HG03432 (cell line): ENCODE measurements around the gene SNORC.
"Not testable (repeated sequence)": the region's sequence is repeated elsewhere in the genome, so short reads cannot be mapped to it uniquely, and the experiment has no call there.

ENCODE experiments used
- ATAC-seq: cut with Tn5 transposase; IDR thresholded peaks from one replicate; pipeline ENCODE4 v1.9.1; 2021; ENCODE audit warnings: mild to moderate bottlenecking, moderate library complexity; ENCODE audit not compliant: unreplicated experiment

Gene SNORC

DNA sequence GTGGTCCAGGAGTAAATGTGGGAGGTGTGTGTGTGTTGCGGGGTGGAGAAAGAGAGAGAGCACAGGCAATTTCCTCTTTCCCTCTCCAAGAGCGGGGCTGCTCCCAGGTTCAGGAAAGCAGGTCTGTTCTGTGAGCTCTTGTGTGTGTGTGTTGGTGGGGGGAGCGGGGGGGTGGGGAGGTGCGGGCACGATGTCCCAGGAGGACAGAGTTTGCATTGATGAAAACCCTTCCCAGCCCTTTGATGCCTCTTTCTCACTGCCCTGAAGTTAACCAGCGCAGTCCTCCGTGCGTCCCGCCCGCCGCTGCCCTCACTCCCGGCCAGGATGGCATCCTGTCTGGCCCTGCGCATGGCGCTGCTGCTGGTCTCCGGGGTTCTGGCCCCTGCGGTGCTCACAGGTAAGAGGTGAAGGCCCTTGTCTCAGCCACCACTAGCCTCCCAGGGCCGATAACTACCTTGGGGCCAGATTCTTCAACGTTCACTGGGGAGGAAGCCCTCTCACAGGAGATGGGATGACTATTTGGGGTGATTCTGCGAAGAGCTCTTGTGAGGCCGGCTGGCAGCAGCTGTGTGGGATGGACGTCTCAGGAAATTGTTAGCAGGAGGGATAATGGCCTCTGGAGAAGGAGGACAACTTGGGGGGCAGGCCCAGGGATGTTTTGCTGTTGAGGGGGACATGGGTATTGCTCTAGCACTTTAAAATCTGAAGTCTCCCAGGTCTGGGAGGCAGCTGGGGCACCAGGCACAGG is at the start of gene SNORC:
Gene SNORC (plus strand): TSS at position 247 of the 748 bp plus-strand sequence. CDS start 78 bp downstream, at position 325.
- no peak for ATAC-seq

GRCh38 chr2:232829988-232830387 is 40.1 kb upstream of the SNORC start:
- no peak for ATAC-seq

GRCh38 chr2:232831496-232831895 is 38.6 kb upstream of the SNORC start:
- ATAC-seq = no peak

DNA sequence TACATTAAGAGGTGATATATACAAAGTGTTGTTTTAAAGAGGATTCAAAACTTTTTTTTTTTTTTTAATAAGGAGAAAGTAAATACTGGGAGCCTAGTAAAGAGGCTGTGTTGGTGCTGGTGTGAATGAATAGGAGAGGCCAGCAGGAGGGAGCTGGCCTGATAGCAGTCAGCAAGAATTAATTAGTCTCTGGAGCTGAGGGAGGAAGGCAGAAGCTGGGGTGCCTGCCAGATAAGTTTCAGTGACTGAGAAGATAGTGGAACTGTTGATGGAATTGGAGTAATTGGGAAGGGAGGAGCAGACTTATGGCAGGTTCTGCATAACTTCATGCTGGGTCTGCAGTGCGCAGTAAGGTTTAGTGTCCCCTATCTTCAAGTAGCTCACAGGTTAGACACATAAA is 36.2 kb upstream of the SNORC start:
- ATAC-seq = no peak

GRCh38 chr2:232835687-232836208 is 34.3 kb upstream of the SNORC start:
- no peak for ATAC-seq

DNA sequence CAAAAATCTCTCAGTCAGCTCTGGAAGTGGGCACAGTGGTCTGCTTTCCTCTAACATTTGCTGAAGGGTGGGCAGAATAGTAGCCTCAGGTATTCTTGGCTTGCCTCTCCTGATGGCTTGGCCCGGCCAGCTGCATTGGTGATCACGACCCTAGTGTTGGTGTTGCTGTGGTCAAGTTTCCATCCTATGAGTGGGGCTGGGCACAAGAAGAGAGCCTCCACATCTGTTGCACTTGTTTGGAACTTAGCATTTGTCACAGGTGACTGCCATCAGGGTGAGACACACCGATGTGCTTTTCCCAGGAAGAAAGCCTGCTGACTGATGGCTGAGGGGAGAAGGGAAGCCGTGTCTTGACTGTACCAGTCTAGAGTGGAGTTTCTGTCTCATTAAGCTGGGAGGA is 33.1 kb upstream of the SNORC start:
- ATAC-seq = no peak

DNA sequence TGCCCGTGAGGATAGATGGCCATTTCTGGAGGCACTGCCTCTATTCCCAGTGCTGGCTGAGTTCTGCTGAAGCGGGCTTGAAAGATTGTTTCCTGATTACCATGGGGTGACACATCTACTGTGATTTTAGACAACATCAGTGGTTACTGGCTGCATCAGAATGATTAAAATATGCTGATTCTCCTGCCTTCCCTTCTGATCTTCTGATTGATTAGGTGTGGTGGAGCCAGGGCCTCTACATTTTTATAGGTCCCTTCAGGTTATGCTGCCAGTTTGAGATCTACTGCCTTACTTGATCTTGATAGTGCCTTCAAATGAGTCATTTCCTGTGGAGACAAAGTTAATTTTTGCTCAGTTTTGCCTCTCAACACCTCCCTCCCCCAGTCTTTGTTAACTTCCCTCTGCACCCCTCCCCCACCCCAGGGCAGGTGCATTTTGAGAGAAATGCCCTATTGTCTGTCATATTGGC is 31.6 kb upstream of the SNORC start:
- ATAC-seq = peak; percentile 79

DNA sequence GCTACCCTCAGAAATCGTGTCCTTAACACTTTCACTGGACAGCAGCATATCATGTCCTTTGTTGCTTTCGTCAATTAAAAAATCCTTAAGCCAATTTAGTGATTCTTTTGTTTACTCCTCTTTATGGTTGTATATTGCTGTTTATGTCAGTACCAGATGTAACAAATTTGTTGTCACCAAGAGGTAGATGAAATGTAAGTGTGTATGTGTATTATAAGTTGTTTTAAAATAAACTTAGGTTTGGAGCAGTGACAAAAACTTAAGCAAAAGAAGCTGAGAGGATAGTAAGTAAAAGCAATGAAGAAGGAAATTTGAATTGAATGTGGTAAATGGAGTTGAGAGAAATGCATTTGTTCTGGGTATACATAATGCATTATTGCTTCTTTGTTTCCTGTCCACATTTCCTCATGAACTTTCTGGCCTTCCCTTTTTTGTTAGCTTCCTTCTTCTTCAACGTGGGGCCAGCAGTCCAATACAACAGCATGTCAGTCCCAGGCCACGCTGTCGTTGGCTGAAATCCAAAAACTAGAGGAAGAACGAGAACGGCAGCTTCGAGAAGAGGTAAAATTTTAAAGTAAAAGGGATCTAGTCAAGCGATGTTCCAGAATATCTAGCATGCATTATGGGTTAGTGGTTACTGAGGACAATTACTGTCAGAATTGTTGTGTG is 30.5 kb upstream of the SNORC start:
- no peak for ATAC-seq

DNA sequence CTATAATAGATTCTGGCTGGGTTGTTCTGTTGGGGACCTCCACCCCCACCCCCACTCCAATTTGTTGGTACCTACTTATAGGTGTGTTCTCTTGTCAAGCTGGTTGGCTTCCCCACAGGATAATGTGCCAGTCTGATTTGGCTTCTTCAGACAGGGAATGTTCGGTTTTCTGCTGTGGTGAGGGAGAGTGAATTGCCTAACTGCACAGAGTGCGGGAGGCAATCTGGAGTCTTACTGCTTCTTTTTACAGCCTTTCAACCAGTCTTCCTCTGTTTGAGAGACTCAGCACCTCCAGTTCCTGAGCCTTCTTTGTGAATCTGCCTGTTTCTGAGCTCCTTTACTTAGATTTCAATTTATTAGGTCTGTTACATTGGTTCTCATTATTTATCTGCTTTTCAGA is 27.4 kb upstream of the SNORC start:
- no peak for ATAC-seq

DNA sequence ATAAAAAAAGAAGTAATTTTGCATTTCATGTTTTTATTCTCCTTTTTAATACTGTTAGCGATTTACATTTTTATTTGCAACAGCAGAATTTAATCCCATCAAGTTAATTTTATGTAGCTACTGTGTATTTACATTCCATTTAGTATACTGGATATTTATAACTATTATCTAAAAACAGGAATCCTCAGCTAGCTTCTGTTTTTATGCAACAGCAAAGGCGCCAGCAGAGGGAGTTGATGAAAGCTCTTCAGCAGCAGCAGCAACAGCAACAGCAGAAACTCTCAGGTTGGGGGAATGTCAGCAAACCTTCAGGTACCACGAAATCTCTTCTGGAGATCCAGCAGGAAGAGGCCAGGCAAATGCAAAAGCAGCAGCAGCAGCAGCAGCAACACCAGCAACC is 26.2 kb upstream of the SNORC start:
- no peak for ATAC-seq

GRCh38 chr2:232846055-232846454 is 24.0 kb upstream of the SNORC start:
- no peak for ATAC-seq

DNA sequence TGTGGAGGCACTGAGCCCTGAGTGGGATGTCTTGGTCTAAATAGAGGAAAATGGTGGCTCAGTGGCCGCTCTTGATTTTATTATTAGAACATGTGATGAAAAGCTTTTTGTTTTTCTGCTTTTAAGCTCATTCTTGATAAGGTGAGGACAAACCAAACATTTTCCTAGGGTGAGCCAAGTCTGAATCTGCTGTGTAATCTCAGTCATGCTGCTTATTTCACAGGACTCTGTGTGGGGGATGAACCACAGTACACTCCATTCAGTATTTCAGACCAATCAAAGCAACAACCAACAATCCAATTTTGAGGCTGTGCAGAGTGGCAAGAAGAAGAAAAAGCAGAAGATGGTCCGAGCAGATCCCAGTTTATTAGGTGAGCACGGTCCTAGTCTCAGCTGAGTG is 20.0 kb upstream of the SNORC start:
- no peak for ATAC-seq

GRCh38 chr2:232852081-232852480 is 18.0 kb upstream of the SNORC start:
- not testable (repeated sequence) for ATAC-seq

DNA sequence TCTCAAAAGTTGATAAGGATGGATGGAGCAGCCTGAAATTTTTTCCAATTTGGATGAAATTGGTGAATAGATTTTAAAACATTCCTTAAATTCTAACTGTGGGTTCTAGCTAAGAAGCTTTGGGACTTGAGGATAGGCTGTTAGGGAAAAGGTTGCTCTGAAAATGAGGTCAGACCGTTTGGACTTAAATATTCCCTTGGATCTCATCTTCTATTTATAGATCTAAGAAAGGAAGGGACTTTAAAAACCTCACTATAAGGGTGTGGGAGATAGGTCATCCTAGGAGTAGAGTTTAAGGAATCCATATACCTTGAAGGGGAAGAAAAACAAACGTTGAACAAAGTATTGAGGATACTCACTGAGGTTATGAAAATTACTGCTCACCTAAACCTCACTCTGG is 17.4 kb upstream of the SNORC start:
- no peak for ATAC-seq

GRCh38 chr2:232854082-232854481 is 16.0 kb upstream of the SNORC start:
- no peak for ATAC-seq

- no peak for ATAC-seq
These were observed 12.9 kb upstream of the SNORC start for GRCh38 chr2:232857158-232857563.

GRCh38 chr2:232859385-232859916 is 10.6 kb upstream of the SNORC start:
- ATAC-seq = no peak

GRCh38 chr2:232860593-232861241 is 9.3 kb upstream of the SNORC start:
- no peak for ATAC-seq

DNA sequence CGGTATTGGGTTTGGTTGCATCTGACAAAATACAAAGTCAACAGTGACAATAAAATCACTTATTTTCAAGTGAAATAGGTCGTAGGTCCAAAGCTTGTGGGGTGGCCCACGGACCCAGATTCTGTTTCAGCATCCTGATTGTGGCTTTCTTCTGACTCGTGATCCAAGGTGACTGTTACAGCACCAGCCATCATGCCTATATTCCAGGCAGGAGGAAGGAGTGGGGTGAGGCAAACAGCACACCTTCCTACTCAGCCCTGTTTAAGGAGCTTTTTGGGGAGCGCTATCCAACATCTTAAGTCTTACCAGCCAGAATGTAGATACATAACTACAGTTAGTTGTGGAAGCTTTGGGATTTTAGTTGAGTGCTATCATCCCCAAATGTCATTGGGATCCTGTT is 8.7 kb upstream of the SNORC start:
- ATAC-seq = no peak

GRCh38 chr2:232863996-232864395 is 6.1 kb upstream of the SNORC start:
- no peak for ATAC-seq

GRCh38 chr2:232865165-232865564 is 4.9 kb upstream of the SNORC start:
- no peak for ATAC-seq
